Transverse colon (tissue), 4 donors: ENCODE data around the gene DSCAM.

ENCODE experiments used
- CTCF ChIP-seq, 5 experiments: fragments of 200-600 bp in 3 of 5; fragments of 450-650 bp in 2 of 5; sonication (generic) in 3 of 5; IDR thresholded peaks; 1 replicate in 2 of 5; 2 replicates in 3 of 5; pipeline ENCODE4 v1.5.1; 2016 to 2017; ENCODE audit warnings: antibody characterized with exemption in 5 of 5, inconsistent platforms in 3 of 5, mild to moderate bottlenecking in 2 of 5, moderate library complexity in 1 of 5
- EP300 ChIP-seq: sonication (generic); formaldehyde crosslinking; IDR thresholded peaks from one replicate; pipeline ENCODE4 v1.6.1; 2017; ENCODE audit warnings: antibody characterized with exemption, low read depth
- POLR2A ChIP-seq: fragments of 450-650 bp; IDR thresholded peaks from one replicate; pipeline ENCODE4 v1.6.1; 2016; ENCODE audit warnings: antibody characterized with exemption, mild to moderate bottlenecking, moderate library complexity
- POLR2AphosphoS5 ChIP-seq, 3 donors: sonication (generic); formaldehyde crosslinking; IDR thresholded peaks; one replicate each; pipeline ENCODE4 v1.6.1; 2016; ENCODE audit warnings: antibody characterized with exemption in 3 of 3

GRCh38 chr21:40640266-40640789, 206.6 kb downstream of the DSCAM start:
- TF ChIP-seq POLR2A (no peak), CTCF (IDR thresholded peaks at IDR 0.05) (no peak), POLR2AphosphoS5 (IDR thresholded peaks at IDR 0.05) (no peak), EP300 (no peak)
